ENCODE data around the gene RPS3A. TPM values are rescaled to one million over a fixed set of nuclear protein-coding genes. Genes with fewer than 3 reads are reported as not detected.

RPS3A gene
- total RNA-seq, 1 experiment from 2014 or later: 918 TPM

GRCh38 chr4:151091047-151091446 lies 8.4 kb upstream of the RPS3A start:
- H3K4me1 ChIP-seq (ENCODE audit: control insufficient read depth, insufficient read depth, low read length): no peaks in the 10 kb centered on the region
- TF ChIP-seq REST (IDR thresholded peaks at IDR 0.05; ENCODE audit: insufficient read depth in 1 of 2, low read depth in 2 of 2, low read length in 1 of 2) (no peak), TCF7L2 (IDR thresholded peaks at IDR 0.05; ENCODE audit: low read depth, low read length) (no peak), SIN3A (IDR thresholded peaks at IDR 0.05; ENCODE audit: borderline replicate concordance, insufficient read depth, low read depth, low read length) (no peak), POLR2AphosphoS5 (IDR thresholded peaks at IDR 0.05; ENCODE audit: low read depth, low read length) (no peak), CTCF (IDR thresholded peaks at IDR 0.05) (no peak)
- POLR2A ChIA-PET: no interaction called here
- no peaks in the 10 kb centered on the region for H3K27me3 ChIP-seq (ENCODE audit: control insufficient read depth, insufficient read depth, low read length)
- no TSS peak for BruUV-seq (replicated peaks)
- no peak overlapping the region for H3K27ac ChIP-seq (ENCODE audit: low read length)
- intact Hi-C loops (cut with micrococcal nuclease; ENCODE audit: unreplicated experiment): no loop called here
- no peak overlapping the region for H3K4me3 ChIP-seq (ENCODE audit: low read depth in 2 of 2, low read length in 2 of 2)
- CTCF ChIA-PET: no interaction called here
- H3K9me3 ChIP-seq (ENCODE audit: control insufficient read depth, insufficient read depth, low read depth, low read length): no peaks in the 10 kb centered on the region
- ATAC-seq (no peak), DNase-seq (ENCODE audit: low read depth, low spot score) (no peak)
- no peaks in the 10 kb centered on the region for H3K36me3 ChIP-seq (ENCODE audit: control insufficient read depth, insufficient read depth, low read length)
- in situ Hi-C loops (cut with HindIII; ENCODE audit: low pct_unique_long_range_greater_than_20kb, low sequenced_read_pairs): no loop called here

GRCh38 chr4:151092488-151092887 lies 6.9 kb upstream of the RPS3A start:
- Histone ChIP-seq H3K27me3 (ENCODE audit: control insufficient read depth, insufficient read depth, low read length) (no peaks in the 10 kb centered on the region), H3K27ac (ENCODE audit: low read length) (no peak overlapping the region), H3K4me1 (ENCODE audit: control insufficient read depth, insufficient read depth, low read length) (no peaks in the 10 kb centered on the region), H3K9me3 (ENCODE audit: control insufficient read depth, insufficient read depth, low read depth, low read length) (no peaks in the 10 kb centered on the region), H3K36me3 (ENCODE audit: control insufficient read depth, insufficient read depth, low read length) (no peaks in the 10 kb centered on the region), H3K4me3 (ENCODE audit: low read depth in 2 of 2, low read length in 2 of 2) (no peak overlapping the region)
- in situ Hi-C loops (cut with HindIII; ENCODE audit: low pct_unique_long_range_greater_than_20kb, low sequenced_read_pairs) (no loop called here), intact Hi-C loops (cut with micrococcal nuclease; ENCODE audit: unreplicated experiment) (no loop called here)
- CTCF ChIA-PET: no interaction called here
- ATAC-seq (no peak), DNase-seq (ENCODE audit: low read depth, low spot score) (no peak)
- TF ChIP-seq SIN3A (IDR thresholded peaks at IDR 0.05; ENCODE audit: borderline replicate concordance, insufficient read depth, low read depth, low read length): no peak
- TF ChIP-seq REST (IDR thresholded peaks at IDR 0.05; ENCODE audit: insufficient read depth in 1 of 2, low read depth in 2 of 2, low read length in 1 of 2): no peak
- TF ChIP-seq CTCF (IDR thresholded peaks at IDR 0.05): no peak
- no peak for TF ChIP-seq POLR2AphosphoS5 (IDR thresholded peaks at IDR 0.05; ENCODE audit: low read depth, low read length)
- no peak for TF ChIP-seq TCF7L2 (IDR thresholded peaks at IDR 0.05; ENCODE audit: low read depth, low read length)
- BruUV-seq (replicated peaks): no TSS peak
- POLR2A ChIA-PET: no interaction called here
